HepG2 (cell line): ENCODE results near the gene ALKBH2. TPM values are rescaled to one million over a fixed set of nuclear protein-coding genes. Genes with fewer than 3 reads are reported as not detected.

Source experiments
- CENPBD1 ChIP-seq: sonication (generic); formaldehyde crosslinking; IDR thresholded peaks from 2 replicates; pipeline ENCODE4 v1.8.0; 2022; ENCODE audit warnings: missing genetic modification reagents, low read depth, mild to moderate bottlenecking, borderline replicate concordance
- HIC2 ChIP-seq: sonication (generic); formaldehyde crosslinking; IDR thresholded peaks from 2 replicates; pipeline ENCODE4 v1.9.0; 2022; ENCODE audit warnings: low read depth, missing genetic modification reagents
- IRF9 ChIP-seq: sonication (generic); formaldehyde crosslinking; IDR thresholded peaks from 2 replicates; pipeline ENCODE4 v1.8.0; 2022; ENCODE audit warnings: missing genetic modification reagents, mild to moderate bottlenecking, borderline replicate concordance
- REL ChIP-seq: sonication (generic); formaldehyde crosslinking; conservative IDR thresholded peaks from 2 replicates; pipeline ENCODE4 v1.8.0; 2022; ENCODE audit warnings: mild to moderate bottlenecking, missing genetic modification reagents, moderate library complexity
- TCF7L2 ChIP-seq: IDR thresholded peaks from 2 replicates; pipeline ENCODE4 v1.6.1; 2011; ENCODE audit warnings: mild to moderate bottlenecking, low read depth, low read length, moderate library complexity
- ZBTB40 ChIP-seq, 2 experiments: fragments of 450-650 bp in 1 of 2; sonication (generic) in 1 of 2; formaldehyde crosslinking in 1 of 2; IDR thresholded peaks; 2 replicates each; pipeline versions ENCODE4 v1.6.1 to v1.8.0; 2016 to 2022; ENCODE audit warnings: antibody characterized with exemption in 1 of 2, mild to moderate bottlenecking in 1 of 2, missing genetic modification reagents in 1 of 2
- ZFP1 ChIP-seq: IDR thresholded peaks from 2 replicates; pipeline ENCODE4 v1.6.1; 2016
- ZFX ChIP-seq: sonication (generic); formaldehyde crosslinking; IDR thresholded peaks from 2 replicates; pipeline ENCODE4 v1.4.0; 2020; ENCODE audit warnings: mild to moderate bottlenecking, low read depth, missing genetic modification reagents, moderate library complexity
- ZMYM2 ChIP-seq: sonication (generic); formaldehyde crosslinking; IDR thresholded peaks from 2 replicates; pipeline ENCODE4 v1.8.0; 2022; ENCODE audit warnings: mild to moderate bottlenecking, missing genetic modification reagents
- ZNF512B ChIP-seq: sonication (generic); formaldehyde crosslinking; IDR thresholded peaks from 2 replicates; pipeline ENCODE4 v1.5.1; 2020; ENCODE audit warnings: missing genetic modification reagents, mild to moderate bottlenecking, borderline replicate concordance
- ZNF737 ChIP-seq: sonication (generic); formaldehyde crosslinking; IDR thresholded peaks from 2 replicates; pipeline ENCODE4 v1.5.0; 2020; ENCODE audit warnings: missing genetic modification reagents, mild to moderate bottlenecking, borderline replicate concordance
- polyA plus RNA-seq, 8 experiments: library from polyadenylated mRNA; depleted of rRNA in 3 of 8; stranded (reverse) in 7 of 8; unstranded in 1 of 8; fragments of >200 nt; fragmentation: Illumina TruSeq in 4 of 8; extraction: Trizol in 4 of 8; gene quantifications; 2 replicates each; pipeline versions ENCODE4 v1.2.1 to v1.2.3, GENCODE V29; 2011 to 2016; ENCODE audit warnings: low read depth in 4 of 8, missing spikeins in 1 of 8, mixed read lengths in 1 of 8; ENCODE audit not compliant: insufficient read depth in 1 of 8
- total RNA-seq, 5 experiments: library from RNA; depleted of rRNA; stranded (reverse); fragments of >200 nt; fragmentation: Illumina TruSeq; extraction: Trizol; gene quantifications; 2 replicates each; pipeline ENCODE4 v1.2.3, GENCODE V29; 2016; ENCODE audit warnings: low read depth in 1 of 5

The ALKBH2 gene
- total and polyA plus RNA-seq, 2 of the 13 experiments (the other 11 are each of a cell fraction or from before 2014, with no cell fraction given): 21.0 to 40.5 TPM

GRCh38 chr12:109112720-109113465, 19.6 kb upstream of the ALKBH2 start (continued):
- TF ChIP-seq ZBTB40 (IDR thresholded peaks at IDR 0.05) (peak; percentile 93), ZBTB40 (CRISPR knock-in tag; IDR thresholded peaks at IDR 0.05) (peak; percentile 100), IRF9 (no peak), ZMYM2 (CRISPR knock-in tag) (0 out of 2 replicates have a peak, but pooled peaks have one; percentile 53), ZNF737 (no peak), ZFP1 (CRISPR knock-in tag) (no peak), TCF7L2 (no peak), REL (CRISPR knock-in tag) (no peak), CENPBD1 (no peak), ZNF512B (CRISPR knock-in tag) (no peak), ZFX (0 out of 2 replicates have a peak, but pooled peaks have one; percentile 23), HIC2 (no peak)
